Gastrocnemius medialis (tissue), 4 donors: Measurements from ENCODE around the gene DPP7. TPM values are rescaled to one million over a fixed set of nuclear protein-coding genes. Genes with fewer than 3 reads are reported as not detected.

ENCODE experiments used
- total RNA-seq, 4 donors: library from RNA; depleted of rRNA; stranded (reverse); fragments of >200 nt; gene quantifications; one replicate each; pipeline versions ENCODE4 v1.1.0 to v1.2.3, GENCODE V29; 2016

The DPP7 gene
- total RNA-seq, 4 donors from 2014 or later: 36.9 to 63.1 (median 55.9) TPM

Other genes starting within 250 kb of the DPP7 start
- gene EDF1, start 248.4 kb downstream of the DPP7 start, total RNA-seq: 100 to 1,000 TPM; 285 to 440 (median 334) TPM
- gene TRAF2, start 228.2 kb downstream of the DPP7 start, total RNA-seq: 1 to 10 TPM; 3.5 to 6.6 (median 4.8) TPM
- 100 to 1,000 TPM; 329 to 469 (median 435) TPM for gene FBXW5, start 170.0 kb downstream of the DPP7 start, total RNA-seq
- 1 to 10 TPM in 2 of 4 donors, not detected in 2; 1.7 to 5.2 TPM for gene C8G, start 169.5 kb downstream of the DPP7 start, total RNA-seq
- not detected for gene LCN12, start 162.5 kb downstream of the DPP7 start, total RNA-seq
- gene PTGDS, start 137.2 kb downstream of the DPP7 start, total RNA-seq: 10 to 100 TPM in 3 of 4 donors, 1 to 10 TPM in 1; 2.3 to 35.2 (median 27.0) TPM
- under 1 TPM in 1 of 4 donors, not detected in 3; 0.10 TPM for gene LCNL1, start 131.7 kb downstream of the DPP7 start, total RNA-seq
- 10 to 100 TPM; 10.8 to 15.6 (median 14.6) TPM for gene PAXX, start 122.3 kb downstream of the DPP7 start, total RNA-seq
- gene CLIC3, start 118.2 kb downstream of the DPP7 start, total RNA-seq: under 1 TPM in 1 of 4 donors, not detected in 3; 0.36 TPM
- 10 to 100 TPM; 14.1 to 20.0 (median 16.7) TPM for gene ABCA2, start 86.5 kb downstream of the DPP7 start, total RNA-seq
- not detected for gene FUT7, start 82.6 kb downstream of the DPP7 start, total RNA-seq
- 10 to 100 TPM; 11.3 to 22.3 (median 19.0) TPM for gene NPDC1, start 68.6 kb downstream of the DPP7 start, total RNA-seq
- gene ENTPD2, start 60.7 kb downstream of the DPP7 start, total RNA-seq: under 1 TPM in 2 of 4 donors, not detected in 2; 0.22 to 0.55 TPM
- under 1 TPM in 3 of 4 donors, not detected in 1; 0.16 to 0.24 (median 0.17) TPM for gene SAPCD2, start 44.2 kb downstream of the DPP7 start, total RNA-seq
- gene UAP1L1, start 37.2 kb downstream of the DPP7 start, total RNA-seq: 1 to 10 TPM in 2 of 4 donors, under 1 TPM in 2; 0.49 to 2.5 (median 1.5) TPM
- 10 to 100 TPM; 15.9 to 31.9 (median 21.1) TPM for gene MAN1B1, start 27.7 kb downstream of the DPP7 start, total RNA-seq
- gene GRIN1, start 24.4 kb upstream of the DPP7 start, total RNA-seq: not detected
- gene LRRC26, start 55.3 kb upstream of the DPP7 start, total RNA-seq: not detected
- gene TMEM210, start 57.3 kb upstream of the DPP7 start, total RNA-seq: not detected
- 10 to 100 TPM; 10.2 to 12.4 (median 10.8) TPM for gene ANAPC2, start 73.8 kb upstream of the DPP7 start, total RNA-seq
- 100 to 1,000 TPM in 2 of 4 donors, 10 to 100 TPM in 2; 73.3 to 164 (median 94.4) TPM for gene SSNA1, start 73.9 kb upstream of the DPP7 start, total RNA-seq
- 10 to 100 TPM in 1 of 4 donors, 1 to 10 TPM in 3; 3.4 to 10.2 (median 6.3) TPM for gene TPRN, start 86.0 kb upstream of the DPP7 start, total RNA-seq
- gene TMEM203, start 90.9 kb upstream of the DPP7 start, total RNA-seq: 10 to 100 TPM; 24.7 to 45.9 (median 32.0) TPM
- gene NDOR1, start 91.0 kb upstream of the DPP7 start, total RNA-seq: 1 to 10 TPM; 2.4 to 5.0 (median 4.1) TPM
- gene RNF208, start 107.5 kb upstream of the DPP7 start, total RNA-seq: 1 to 10 TPM; 1.1 to 6.5 (median 1.5) TPM
- under 1 TPM in 1 of 4 donors, not detected in 3; 0.42 TPM for gene CYSRT1, start 110.4 kb upstream of the DPP7 start, total RNA-seq
- not detected for gene RNF224, start 112.8 kb upstream of the DPP7 start, total RNA-seq
- not detected for gene SLC34A3, start 116.2 kb upstream of the DPP7 start, total RNA-seq
- 100 to 1,000 TPM; 222 to 495 (median 363) TPM for gene TUBB4B, start 126.6 kb upstream of the DPP7 start, total RNA-seq
- not detected for gene STPG3, start 136.6 kb upstream of the DPP7 start, total RNA-seq
- 10 to 100 TPM; 21.6 to 61.5 (median 39.4) TPM for gene NELFB, start 140.6 kb upstream of the DPP7 start, total RNA-seq
- gene TOR4A, start 163.0 kb upstream of the DPP7 start, total RNA-seq: 1 to 10 TPM; 1.2 to 2.8 (median 1.7) TPM
- gene NRARP, start 187.5 kb upstream of the DPP7 start, total RNA-seq: 1 to 10 TPM; 1.9 to 5.4 (median 3.4) TPM